ENCODE results near the gene PPP1R3G.
"Not testable (repeated sequence)": the region's sequence is repeated elsewhere in the genome, so short reads cannot be mapped to it uniquely, and the experiment has no call there.

The PPP1R3G gene

DNA sequence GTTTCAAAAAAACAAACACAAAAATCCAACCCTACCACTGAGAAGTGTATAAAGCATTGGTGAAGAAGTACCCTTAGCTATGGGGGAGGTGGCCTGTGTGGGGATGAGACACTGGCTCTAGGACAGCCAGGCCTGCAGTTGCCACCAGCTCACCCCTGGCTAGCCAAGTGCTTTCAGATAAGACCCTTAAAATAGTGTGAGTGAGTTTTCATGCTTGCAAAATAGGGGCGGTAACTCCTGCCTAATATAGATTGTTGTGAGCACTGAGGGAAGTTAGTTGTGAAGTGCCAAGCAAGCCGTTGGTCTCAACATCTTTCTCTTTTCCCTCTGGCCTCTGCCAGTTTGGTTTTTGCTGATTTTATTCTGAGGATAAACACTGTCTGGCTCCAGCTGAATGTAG is 11.3 kb downstream of the PPP1R3G start:
- no peak for DNase-seq

GRCh38 chr6:5098501-5099270 is 13.5 kb downstream of the PPP1R3G start:
- no peak for DNase-seq

DNA sequence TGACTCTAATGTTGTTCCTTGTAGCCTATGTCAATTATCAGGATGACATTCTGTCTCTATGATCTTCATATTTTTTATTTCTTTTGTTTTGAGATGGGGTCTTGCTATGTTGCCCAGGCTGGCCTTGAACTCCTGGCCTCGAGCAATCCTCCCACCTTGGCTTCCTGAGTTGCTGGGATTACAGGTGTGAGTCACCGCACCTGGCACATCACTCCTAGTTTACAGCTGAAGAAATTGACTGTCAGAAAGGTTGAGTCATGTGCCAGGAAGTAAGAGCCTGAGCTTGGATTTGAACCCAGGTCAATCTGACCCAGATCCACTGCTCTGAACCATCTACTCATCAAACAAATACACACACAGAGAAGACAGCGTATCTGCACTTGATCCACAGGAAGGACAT is 14.4 kb downstream of the PPP1R3G start:
- no peak for DNase-seq

DNA sequence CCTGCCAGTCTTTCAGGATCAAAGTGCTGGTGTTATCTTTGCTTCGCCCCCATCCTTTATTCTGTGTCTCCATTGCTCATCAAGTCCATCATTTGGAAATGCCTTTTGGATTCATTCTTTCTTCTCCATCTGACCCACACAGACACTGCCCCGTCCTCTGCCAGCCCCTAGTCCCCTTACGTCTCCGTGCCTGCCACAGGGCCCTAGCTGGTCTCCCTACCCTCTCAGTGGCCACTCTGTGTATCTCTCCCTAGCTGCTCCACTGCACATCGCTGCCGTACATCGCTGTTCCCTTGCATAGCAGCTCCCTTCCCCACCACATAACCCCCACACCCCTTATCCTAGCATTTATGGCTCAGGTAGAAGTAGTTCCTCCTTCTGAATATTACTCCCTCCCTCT is 15.7 kb downstream of the PPP1R3G start:
- DNase-seq, result no peak

DNA sequence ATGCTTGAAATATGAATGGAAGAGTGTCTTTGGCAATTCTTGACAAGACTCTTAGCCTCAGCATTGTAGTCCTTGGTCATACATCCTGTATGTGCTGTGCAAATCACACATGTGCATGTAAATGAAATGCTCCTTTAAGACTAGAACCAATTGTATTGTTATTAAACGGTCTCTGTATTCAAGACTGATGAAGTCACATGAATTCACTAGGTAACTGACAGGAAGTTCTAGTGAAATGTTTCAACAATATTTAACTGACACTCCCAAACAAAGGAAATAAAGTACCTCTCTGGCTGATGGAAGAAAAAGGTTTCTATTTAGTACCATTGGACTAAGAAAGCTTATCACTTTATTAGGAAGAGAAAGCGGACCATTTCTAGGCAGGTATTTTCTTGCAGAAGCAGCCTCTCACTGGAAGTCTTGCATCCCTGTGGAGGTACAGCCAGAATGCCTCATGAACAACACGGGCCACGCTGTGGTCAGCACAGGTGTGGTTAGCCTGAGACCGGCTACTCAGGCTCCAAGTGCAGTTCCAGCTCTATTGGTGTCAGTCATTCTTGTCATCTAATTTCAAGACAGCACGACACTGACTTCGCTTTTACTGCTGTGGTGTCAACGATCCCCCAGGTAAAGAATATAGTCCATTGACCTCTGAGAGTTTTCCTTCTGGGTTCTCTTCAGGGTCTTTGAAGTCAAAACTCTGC is 17.3 kb downstream of the PPP1R3G start:
- DNase-seq, result no peak

DNA sequence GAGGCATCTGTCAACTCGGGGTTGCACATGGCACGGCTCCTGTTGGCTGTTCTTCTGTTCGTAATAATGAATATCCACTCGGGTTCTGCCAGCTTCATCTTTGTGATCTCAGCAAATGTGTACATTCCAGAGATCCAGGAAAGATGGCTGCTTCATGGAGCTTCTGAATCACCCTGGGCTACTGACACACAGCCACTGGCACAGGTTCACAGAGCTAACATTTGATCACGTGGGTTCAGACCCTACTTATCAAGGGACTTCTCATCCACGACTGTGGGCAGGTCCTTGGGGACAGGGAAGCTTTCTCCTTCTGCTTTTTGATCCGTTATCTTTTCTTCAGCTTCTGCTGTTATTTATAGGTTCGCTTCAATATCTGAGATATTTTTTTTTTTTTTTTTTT is 18.1 kb downstream of the PPP1R3G start:
- DNase-seq, result no peak

- DNase-seq, result no peak
Measured at GRCh38 chr6:5104667-5105066, 19.5 kb downstream of the PPP1R3G start.

- no peak for DNase-seq
Measured at GRCh38 chr6:5105146-5105545, 20.0 kb downstream of the PPP1R3G start.

DNA sequence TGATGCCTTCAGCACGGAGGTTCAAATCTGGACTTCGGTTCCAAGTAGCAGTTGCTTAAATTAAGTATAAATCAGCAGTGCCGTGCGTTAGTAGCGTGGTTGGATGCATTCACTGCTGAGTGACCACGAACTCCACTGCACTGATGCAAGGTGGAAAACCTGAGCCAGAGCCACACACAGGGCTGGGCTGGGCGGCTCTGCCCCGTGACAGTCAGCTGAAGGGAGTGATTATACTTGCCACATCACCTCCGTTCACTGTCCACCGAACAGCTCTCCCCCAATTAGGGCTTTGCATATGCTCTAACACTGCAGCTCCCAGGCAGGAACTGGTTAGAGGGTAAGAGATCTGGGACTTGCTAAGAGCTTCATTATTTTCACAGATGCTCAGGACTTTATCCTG is 22.2 kb downstream of the PPP1R3G start:
- no peak for DNase-seq

DNA sequence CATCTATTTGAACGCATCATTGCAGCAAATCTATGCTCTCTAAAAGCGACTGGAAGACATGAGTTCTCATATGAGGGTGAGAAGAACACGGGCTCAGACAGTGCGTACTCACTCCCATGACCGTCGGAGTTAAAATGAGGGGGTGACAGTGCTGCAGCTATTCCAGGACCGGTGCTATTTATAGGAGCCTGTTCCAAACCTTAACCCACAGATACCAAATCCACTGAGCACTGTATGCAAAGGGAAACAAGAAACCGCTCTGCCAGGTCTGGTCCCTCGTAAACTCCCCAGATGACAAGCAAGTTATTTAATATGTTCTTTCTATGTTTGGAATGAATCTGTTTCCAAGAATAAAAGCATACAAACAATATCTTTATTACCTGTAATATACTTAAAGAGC is 22.9 kb downstream of the PPP1R3G start:
- no peak for DNase-seq

GRCh38 chr6:5108536-5109150 is 23.5 kb downstream of the PPP1R3G start:
- no peak for DNase-seq

- DNase-seq, result no peak
Measured at GRCh38 chr6:5109436-5109835, 24.3 kb downstream of the PPP1R3G start.

- DNase-seq, result no peak
Measured at GRCh38 chr6:5110246-5110645, 25.1 kb downstream of the PPP1R3G start.

DNA sequence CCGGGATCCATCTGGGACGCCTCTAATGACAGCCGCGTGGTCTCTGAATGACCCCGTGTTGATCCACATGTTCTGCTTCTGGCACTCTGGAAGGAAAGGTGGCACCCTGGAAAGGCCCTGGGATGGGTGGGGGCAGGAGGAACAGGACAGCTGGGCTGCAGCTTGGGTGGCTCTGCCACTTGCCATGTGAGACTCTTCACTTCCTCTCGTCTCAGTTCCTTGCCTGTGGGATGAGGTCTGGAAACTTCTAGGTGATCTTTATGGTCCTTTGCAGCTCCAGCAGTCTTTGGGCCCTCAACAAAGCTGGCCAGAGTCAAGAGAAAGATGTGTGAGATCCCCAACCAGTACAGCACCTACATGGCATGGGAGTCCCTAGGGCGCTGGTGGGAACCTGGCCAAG is 26.5 kb downstream of the PPP1R3G start:
- DNase-seq, result no peak

DNA sequence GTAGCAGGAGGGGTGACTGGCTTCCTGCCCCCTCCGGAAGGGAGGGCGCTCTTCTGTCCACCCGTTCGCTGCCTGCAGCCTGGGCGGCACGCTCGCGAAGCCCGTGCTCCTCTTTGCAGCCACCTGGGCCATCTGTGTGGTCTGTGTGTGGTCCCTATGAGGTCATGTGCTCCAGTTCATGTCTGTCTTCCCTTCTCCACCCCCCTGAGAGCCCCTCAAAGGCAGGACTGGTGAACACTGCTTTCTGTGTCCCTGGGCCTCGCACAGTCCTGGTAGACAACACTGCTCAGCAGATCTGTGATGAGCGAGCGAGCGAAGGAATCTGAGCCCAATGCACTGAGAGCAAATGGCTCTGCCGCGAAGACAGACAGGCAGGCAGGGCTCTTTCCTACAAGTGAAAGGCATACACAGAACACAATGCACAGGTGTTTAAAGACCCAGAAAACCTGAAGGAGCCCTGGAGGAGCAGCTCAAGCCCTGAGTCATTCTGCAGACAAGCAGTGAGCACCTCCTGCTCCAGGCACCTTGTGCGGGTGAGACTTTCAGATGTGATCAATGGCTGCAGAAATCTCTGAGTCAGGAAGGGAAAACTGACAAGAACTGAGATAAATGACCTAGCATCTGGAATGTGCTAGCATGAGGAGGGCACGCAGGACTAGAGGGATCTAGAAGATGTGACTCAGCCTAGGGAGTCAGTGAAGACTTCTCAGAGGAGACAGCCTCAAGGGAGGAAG is 27.1 kb downstream of the PPP1R3G start:
- no peak for DNase-seq

DNA sequence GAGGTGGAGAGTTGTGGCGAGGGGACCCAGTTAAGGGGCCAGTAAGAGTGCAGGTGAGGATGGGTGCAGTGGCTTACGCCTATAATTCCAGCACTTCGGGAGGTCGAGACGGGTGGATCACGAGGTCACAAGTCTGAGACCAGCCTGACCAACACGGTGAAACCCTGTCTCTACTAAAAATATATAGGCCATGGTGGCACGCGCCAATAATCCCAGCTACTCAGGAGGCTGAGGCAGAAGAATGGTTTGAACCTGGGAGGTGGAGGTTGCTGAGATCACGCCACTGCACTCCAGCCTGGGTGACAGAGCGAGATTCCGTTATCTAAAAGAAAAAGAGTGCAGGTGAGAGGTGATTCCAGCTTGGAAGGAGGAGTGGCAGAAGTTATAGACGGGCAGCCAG is 28.0 kb downstream of the PPP1R3G start:
- DNase-seq, result no peak

GRCh38 chr6:5115168-5115567 is 30.0 kb downstream of the PPP1R3G start:
- no peak for DNase-seq

GRCh38 chr6:5116243-5116991 is 31.3 kb downstream of the PPP1R3G start:
- no peak for DNase-seq

DNA sequence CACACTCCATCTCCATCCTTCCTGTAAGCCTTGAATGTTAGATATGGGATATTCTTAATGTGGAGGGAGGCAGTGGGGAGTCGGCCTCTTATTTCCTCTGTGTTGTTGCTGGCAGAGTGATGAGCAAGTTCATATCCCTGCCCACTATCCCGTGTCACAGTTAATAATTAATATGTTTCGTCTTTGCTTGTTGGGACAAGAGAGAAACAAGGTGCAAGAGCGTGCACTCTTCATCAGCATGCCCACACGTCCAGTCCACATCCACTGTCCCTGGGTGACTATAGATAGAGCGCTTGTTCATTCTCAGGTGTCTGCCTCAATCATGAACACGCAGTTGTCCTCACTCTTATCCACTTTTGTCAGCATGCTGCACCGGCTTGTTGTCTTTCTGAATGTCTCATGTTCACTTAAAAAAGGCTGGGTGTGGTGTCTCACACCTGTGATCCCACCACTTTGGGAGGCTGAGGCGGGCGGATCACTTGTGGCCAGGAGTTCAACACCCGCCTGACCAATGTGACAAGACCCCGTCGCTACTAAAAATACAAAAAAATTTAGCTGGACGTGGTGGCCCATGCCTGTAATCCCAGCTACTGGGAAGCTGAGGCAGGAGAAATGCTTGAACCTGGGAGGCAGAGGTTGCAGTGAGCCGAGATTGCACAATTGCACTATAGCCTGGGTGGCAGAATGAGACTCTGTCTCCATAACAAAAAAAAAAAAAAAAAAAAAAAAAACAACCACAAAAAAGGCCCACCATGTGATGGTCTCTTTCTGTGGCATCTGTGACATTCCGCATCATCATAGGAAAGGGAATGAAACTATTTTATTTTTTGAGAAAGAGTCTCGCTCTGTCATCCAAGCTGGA is 34.2 kb downstream of the PPP1R3G start:
- DNase-seq, result no peak

DNA sequence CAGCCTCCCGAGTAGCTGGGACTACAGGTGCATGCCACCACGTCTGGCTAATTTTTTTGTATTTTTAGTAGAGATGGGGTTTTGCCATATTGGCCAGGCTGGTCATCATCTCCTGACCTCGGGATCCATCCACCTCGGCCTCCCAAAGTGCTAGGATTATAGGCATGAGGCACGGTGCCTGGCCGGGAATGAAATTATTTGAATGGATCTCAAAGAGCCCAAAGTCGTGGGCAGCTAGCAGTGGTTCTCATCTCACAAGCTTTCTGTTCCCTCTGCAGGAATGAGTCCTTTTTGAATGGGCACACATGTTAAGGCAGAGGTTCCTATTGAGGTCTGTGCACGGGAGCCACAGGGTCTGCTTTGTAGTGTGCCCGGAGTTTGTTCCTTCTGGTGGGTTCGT is 34.9 kb downstream of the PPP1R3G start:
- DNase-seq, result no peak

DNA sequence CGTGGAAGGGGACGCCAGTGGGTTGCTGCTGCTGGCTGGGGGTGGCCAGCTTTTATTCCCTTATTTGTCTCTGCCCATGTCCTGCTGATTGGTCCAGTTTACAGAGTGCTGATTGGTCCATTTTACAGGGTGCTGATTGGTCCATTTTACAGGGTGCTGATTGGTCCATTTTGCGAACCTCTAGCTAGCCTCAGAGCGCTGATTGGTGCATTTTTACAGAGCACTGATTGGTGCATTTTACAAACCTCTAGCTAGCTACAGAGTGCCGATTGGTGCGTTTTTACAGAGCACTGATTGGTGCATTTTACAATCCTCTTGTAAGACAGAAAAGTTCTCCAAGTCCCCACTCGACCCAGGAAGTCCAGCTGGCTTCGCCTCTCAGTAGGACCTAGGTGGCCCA is 35.4 kb downstream of the PPP1R3G start:
- not testable (repeated sequence) for DNase-seq

DNA sequence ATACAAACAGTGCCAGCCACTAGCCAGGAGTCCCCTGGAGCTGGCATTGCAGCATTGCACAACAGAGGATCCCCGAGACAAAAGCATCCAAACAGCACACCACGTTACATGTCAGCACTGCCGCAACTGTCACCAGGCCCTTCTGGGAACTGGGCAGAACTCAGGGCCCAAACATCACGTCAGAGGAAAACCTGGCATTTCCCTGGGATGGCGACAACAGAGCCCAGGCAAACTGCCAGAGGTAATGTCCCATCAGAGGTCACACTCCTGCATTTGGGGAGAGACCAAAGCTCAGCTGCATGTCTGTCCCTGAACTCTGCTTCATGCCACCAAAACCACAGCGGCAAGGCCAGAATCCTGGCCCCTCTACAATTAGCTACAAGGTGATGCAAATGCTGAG is 36.3 kb downstream of the PPP1R3G start:
- no peak for DNase-seq
